DOHH2 (cell line): Measurements from ENCODE around the gene GABARAPL1.

Experiments
- EZH2phosphoT487 ChIP-seq: fragments of 200-600 bp; sonication (generic); IDR thresholded peaks from 2 replicates; pipeline ENCODE4 v1.6.1; 2017; ENCODE audit warnings: borderline replicate concordance, mild to moderate bottlenecking, antibody characterized with exemption, low read length, moderate library complexity, mixed read lengths
- TF ChIP-seq, protein P1 (sequence below): fragments of 200-600 bp; sonication (generic); IDR thresholded peaks from one replicate; pipeline ENCODE4 v1.5.1; 2014; ENCODE audit warnings: antibody characterized with exemption, mild to moderate bottlenecking, low read depth, low read length; ENCODE audit not compliant: poor library complexity, severe bottlenecking

DNA sequence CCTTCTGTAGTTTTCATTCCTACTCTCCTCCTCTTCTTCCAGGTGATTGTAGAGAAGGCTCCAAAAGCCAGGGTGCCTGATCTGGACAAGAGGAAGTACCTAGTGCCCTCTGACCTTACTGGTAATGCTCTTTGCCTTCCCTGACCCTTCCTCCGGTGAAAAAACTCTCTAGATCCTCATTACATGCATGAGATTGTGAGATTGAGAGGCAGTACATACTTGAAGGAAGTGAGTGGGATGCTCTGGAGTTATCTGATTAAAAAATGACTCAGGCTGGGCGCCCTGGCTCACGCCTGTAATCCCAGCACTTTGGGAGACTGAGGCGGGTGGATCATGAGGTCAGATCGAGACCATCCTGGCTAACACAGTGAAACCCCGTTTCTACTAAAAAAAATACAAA, 5.3 kb downstream of the GABARAPL1 start:
- TF ChIP-seq, protein P1, sequence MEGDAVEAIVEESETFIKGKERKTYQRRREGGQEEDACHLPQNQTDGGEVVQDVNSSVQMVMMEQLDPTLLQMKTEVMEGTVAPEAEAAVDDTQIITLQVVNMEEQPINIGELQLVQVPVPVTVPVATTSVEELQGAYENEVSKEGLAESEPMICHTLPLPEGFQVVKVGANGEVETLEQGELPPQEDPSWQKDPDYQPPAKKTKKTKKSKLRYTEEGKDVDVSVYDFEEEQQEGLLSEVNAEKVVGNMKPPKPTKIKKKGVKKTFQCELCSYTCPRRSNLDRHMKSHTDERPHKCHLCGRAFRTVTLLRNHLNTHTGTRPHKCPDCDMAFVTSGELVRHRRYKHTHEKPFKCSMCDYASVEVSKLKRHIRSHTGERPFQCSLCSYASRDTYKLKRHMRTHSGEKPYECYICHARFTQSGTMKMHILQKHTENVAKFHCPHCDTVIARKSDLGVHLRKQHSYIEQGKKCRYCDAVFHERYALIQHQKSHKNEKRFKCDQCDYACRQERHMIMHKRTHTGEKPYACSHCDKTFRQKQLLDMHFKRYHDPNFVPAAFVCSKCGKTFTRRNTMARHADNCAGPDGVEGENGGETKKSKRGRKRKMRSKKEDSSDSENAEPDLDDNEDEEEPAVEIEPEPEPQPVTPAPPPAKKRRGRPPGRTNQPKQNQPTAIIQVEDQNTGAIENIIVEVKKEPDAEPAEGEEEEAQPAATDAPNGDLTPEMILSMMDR = no peak
- TF ChIP-seq EZH2phosphoT487 = no peak
